PC-9 (cell line): ENCODE measurements around the gene HECTD1. TPM values are rescaled to one million over a fixed set of nuclear protein-coding genes. Genes with fewer than 3 reads are reported as not detected.

ENCODE experiments used
- BruUV-seq: library from RNA; stranded (reverse); fragments of 400-500 nt; replicated peaks from 2 replicates; lab custom pipeline; 2021; lab: Mats Ljungman, UMichigan
- CTCF ChIA-PET: fragments of 300-600 bp; sonication (Branson Sonifier 250); formaldehyde crosslinking; loops from one replicate; lab custom pipeline; 2022; ENCODE audit warnings: antibody characterized with exemption; lab: Charles Lee
- POLR2A ChIA-PET: fragments of 300-600 bp; sonication (Branson Sonifier 250); formaldehyde crosslinking; loops from one replicate; lab custom pipeline; 2022; ENCODE audit warnings: antibody characterized with exemption; ENCODE audit not compliant: unreplicated experiment; lab: Charles Lee
- DNase-seq, 2 experiments: peaks; one replicate each; pipeline versions ENCODE4 v3.0.0 to v3.0.0-alpha.2; 2015 to 2022; ENCODE audit warnings: mixed read lengths in 1 of 2
- H2AFZ ChIP-seq: fragments of 200-600 bp; sonication (generic); 2 replicates; pipeline ENCODE4 v1.8.1; 2017; ENCODE audit warnings: antibody characterized with exemption
- H3F3A ChIP-seq: fragments of 200-600 bp; sonication (generic); 2 replicates; pipeline ENCODE4 v1.8.1; 2017; ENCODE audit warnings: antibody characterized with exemption, mild to moderate bottlenecking, low read depth; ENCODE audit not compliant: insufficient read depth
- H3K27ac ChIP-seq: fragments of 200-600 bp; sonication (generic); 2 replicates; pipeline ENCODE4 v1.6.1; 2016; ENCODE audit warnings: mixed run types
- H3K27me3 ChIP-seq: fragments of 200-600 bp; sonication (generic); 2 replicates; pipeline ENCODE4 v1.6.1; 2016; ENCODE audit warnings: low read depth, mixed run types; ENCODE audit not compliant: insufficient read depth
- H3K36me3 ChIP-seq: fragments of 200-600 bp; sonication (generic); 2 replicates; pipeline ENCODE4 v1.6.1; 2016; ENCODE audit warnings: low read depth, mixed run types
- H3K4me1 ChIP-seq: fragments of 200-600 bp; sonication (generic); replicated peaks from 2 replicates; pipeline ENCODE4 v1.6.1; 2016; ENCODE audit warnings: mixed run types; ENCODE audit not compliant: insufficient read depth
- H3K4me2 ChIP-seq: fragments of 200-600 bp; sonication (generic); 2 replicates; pipeline ENCODE4 v1.6.1; 2017; ENCODE audit warnings: mixed run types
- H3K4me3 ChIP-seq: fragments of 200-600 bp; sonication (generic); 2 replicates; pipeline ENCODE4 v1.6.1; 2016; ENCODE audit warnings: mixed run types
- H3K79me2 ChIP-seq: fragments of 200-600 bp; sonication (generic); 2 replicates; pipeline ENCODE4 v1.6.1; 2017; ENCODE audit warnings: low read depth, mixed run types
- H3K9me2 ChIP-seq: fragments of 200-600 bp; sonication (generic); 2 replicates; pipeline ENCODE4 v1.8.1; 2017; ENCODE audit warnings: mild to moderate bottlenecking; ENCODE audit not compliant: insufficient read depth
- H3K9me3 ChIP-seq: fragments of 200-600 bp; sonication (generic); 2 replicates; pipeline ENCODE4 v1.8.1; 2016; ENCODE audit warnings: low read depth; ENCODE audit not compliant: insufficient read depth
- H4K20me1 ChIP-seq: fragments of 200-600 bp; sonication (generic); 2 replicates; pipeline ENCODE4 v1.8.1; 2017; ENCODE audit not compliant: insufficient read depth
- CTCF ChIP-seq: fragments of 200-600 bp; sonication (generic); conservative IDR thresholded peaks from 2 replicates; pipeline ENCODE4 v1.6.1; 2017; ENCODE audit warnings: mixed run types, antibody characterized with exemption, mild to moderate bottlenecking, moderate library complexity
- EZH2 ChIP-seq: fragments of 200-600 bp; sonication (generic); IDR thresholded peaks from 2 replicates; pipeline ENCODE4 v1.8.0; 2017; ENCODE audit warnings: antibody characterized with exemption, low read depth
- intact Hi-C: fragments of 100-400 bp; cut with micrococcal nuclease; formaldehyde crosslinking; loops from one replicate; pipeline ENCODE4 v1.10.0; 2022; ENCODE audit not compliant: unreplicated experiment
- total RNA-seq: library from RNA; stranded (reverse); gene quantifications from 2 replicates; pipeline ENCODE4 v1.2.3, GENCODE V29; 2021

Gene HECTD1
- total RNA-seq, 1 experiment from 2014 or later: 93.9 TPM

- peak overlapping the region; percentile 62 for H3K4me2 ChIP-seq
- no peaks in the 10 kb centered on the region for H3K9me3 ChIP-seq
- no peaks in the 10 kb centered on the region for H3K36me3 ChIP-seq
- no peaks in the 10 kb centered on the region for H4K20me1 ChIP-seq
- no peaks in the 10 kb centered on the region for H3K9me2 ChIP-seq
- H3K4me1 ChIP-seq: peaks cover 33% of the 10 kb centered on the region
- peak overlapping the region; percentile 29; the same call in 1 of the 2 replicates for H2AFZ ChIP-seq
- no peak for TF ChIP-seq CTCF
- no peak for TF ChIP-seq EZH2
- H3K79me2 ChIP-seq: no peaks in the 10 kb centered on the region
- DNase-seq: peak in 1 of 2 experiments; percentile 54
- no peaks in the 10 kb centered on the region for H3K27me3 ChIP-seq
- ChIA-PET CTCF (no interaction called here), POLR2A (no interaction called here)
- 0 out of 2 replicates have a peak overlapping the region, but pooled peaks have one; percentile 19 for H3K4me3 ChIP-seq
- no TSS peak for BruUV-seq
- peak overlapping the region; percentile 86 for H3K27ac ChIP-seq
- intact Hi-C loops: loop anchor here (5.0 kb wide), 1 partner anchor 34 kb away; no protein-coding TSS in a partner anchor
- peaks cover 16% of the 10 kb centered on the region for H3F3A ChIP-seq
These were observed 20.9 kb upstream of the HECTD1 start for GRCh38 chr14:31228533-31228932.

- H3K4me2 ChIP-seq: no peak overlapping the region
- no peaks in the 10 kb centered on the region for H3K79me2 ChIP-seq
- no TSS peak for BruUV-seq
- peaks cover 11% of the 10 kb centered on the region; the same call in 1 of the 2 replicates for H3F3A ChIP-seq
- H3K4me3 ChIP-seq: no peak overlapping the region
- DNase-seq: no peak
- ChIA-PET CTCF (no interaction called here), POLR2A (no interaction called here)
- peaks cover 18% of the 10 kb centered on the region for H3K4me1 ChIP-seq
- no peaks in the 10 kb centered on the region for H3K9me3 ChIP-seq
- H3K36me3 ChIP-seq: no peaks in the 10 kb centered on the region
- no peaks in the 10 kb centered on the region for H3K9me2 ChIP-seq
- intact Hi-C loops: loop anchor here (5.0 kb wide), 1 partner anchor 37 kb away; no protein-coding TSS in a partner anchor
- H3K27ac ChIP-seq: no peak overlapping the region
- no peak overlapping the region for H2AFZ ChIP-seq
- TF ChIP-seq EZH2: no peak
- TF ChIP-seq CTCF: no peak
- H3K27me3 ChIP-seq: no peaks in the 10 kb centered on the region
- no peaks in the 10 kb centered on the region for H4K20me1 ChIP-seq
These were observed 17.2 kb upstream of the HECTD1 start for GRCh38 chr14:31224808-31225207.

GRCh38 chr14:31223331-31223730 is 15.7 kb upstream of the HECTD1 start:
- Histone ChIP-seq H3K27ac (no peak overlapping the region), H3K36me3 (no peaks in the 10 kb centered on the region), H3K9me3 (no peaks in the 10 kb centered on the region), H3K4me3 (no peak overlapping the region), H4K20me1 (no peaks in the 10 kb centered on the region), H3K4me2 (no peak overlapping the region), H3K9me2 (no peaks in the 10 kb centered on the region), H3K4me1 (peaks cover 6% of the 10 kb centered on the region), H2AFZ (no peak overlapping the region), H3K27me3 (no peaks in the 10 kb centered on the region), H3K79me2 (no peaks in the 10 kb centered on the region), H3F3A (no peaks in the 10 kb centered on the region; the same call in 1 of the 2 replicates)
- DNase-seq: no peak
- intact Hi-C loops: no loop called here
- ChIA-PET POLR2A (no interaction called here), CTCF (no interaction called here)
- no TSS peak for BruUV-seq
- TF ChIP-seq CTCF (no peak), EZH2 (no peak)
